Trophoblast cell (in vitro differentiated cells and primary cell): ENCODE results near the gene PPM1A.

ENCODE experiments used
- DNase-seq, 2 donors: peaks; one replicate each; pipeline ENCODE4 v3.0.0-alpha.2; 2016
- H2AFZ ChIP-seq: 2 replicates; pipeline ENCODE4 v1.6.1; 2013; ENCODE audit warnings: low read length, moderate library complexity, mild to moderate bottlenecking; ENCODE audit not compliant: insufficient read depth, poor library complexity
- H2AK5ac ChIP-seq: 2 replicates; pipeline ENCODE4 v1.6.1; 2013; ENCODE audit warnings: mild to moderate bottlenecking, low read length
- H2BK120ac ChIP-seq: 2 replicates; pipeline ENCODE4 v1.6.1; 2013; ENCODE audit warnings: low read length, mild to moderate bottlenecking, moderate library complexity; ENCODE audit not compliant: insufficient read depth, poor library complexity
- H2BK12ac ChIP-seq: 2 replicates; pipeline ENCODE4 v1.6.1; 2013; ENCODE audit warnings: mild to moderate bottlenecking, low read length, moderate library complexity
- H2BK5ac ChIP-seq: 2 replicates; pipeline ENCODE4 v1.6.1; 2013; ENCODE audit warnings: low read length, low read depth, moderate library complexity, mild to moderate bottlenecking; ENCODE audit not compliant: poor library complexity
- H3K14ac ChIP-seq: 2 replicates; pipeline ENCODE4 v1.6.1; 2013; ENCODE audit warnings: mild to moderate bottlenecking, low read length
- H3K18ac ChIP-seq: 2 replicates; pipeline ENCODE4 v1.6.1; 2013; ENCODE audit warnings: mild to moderate bottlenecking, low read length
- H3K23ac ChIP-seq: 2 replicates; pipeline ENCODE4 v1.6.1; 2013; ENCODE audit warnings: low read length
- H3K27ac ChIP-seq: 2 replicates; pipeline ENCODE4 v1.5.1; 2013; ENCODE audit warnings: low read depth, mild to moderate bottlenecking, inconsistent platforms, low read length, moderate library complexity
- H3K27me3 ChIP-seq: 2 replicates; pipeline ENCODE4 v1.6.1; 2013; ENCODE audit warnings: inconsistent platforms, mild to moderate bottlenecking, low read length, moderate library complexity; ENCODE audit not compliant: insufficient read depth
- H3K36me3 ChIP-seq, 2 experiments: 1 replicate in 1 of 2; 2 replicates in 1 of 2; pipeline ENCODE4 v1.6.1; 2013; ENCODE audit warnings: low read length in 2 of 2, mild to moderate bottlenecking in 2 of 2, moderate library complexity in 1 of 2; ENCODE audit not compliant: insufficient read depth in 2 of 2, control insufficient read depth in 1 of 2
- H3K4ac ChIP-seq: 2 replicates; pipeline ENCODE4 v1.6.1; 2013; ENCODE audit warnings: low read depth, mild to moderate bottlenecking, low read length, moderate library complexity
- H3K4me1 ChIP-seq, 2 experiments: 1 replicate in 1 of 2; 2 replicates in 1 of 2; pipeline ENCODE4 v1.6.1; 2013; ENCODE audit warnings: low read length in 2 of 2, mild to moderate bottlenecking in 2 of 2, moderate library complexity in 1 of 2; ENCODE audit not compliant: insufficient read depth in 2 of 2, control insufficient read depth in 1 of 2
- H3K4me2 ChIP-seq: 2 replicates; pipeline ENCODE4 v1.6.1; 2013; ENCODE audit warnings: inconsistent platforms, mild to moderate bottlenecking, low read length, moderate library complexity
- H3K4me3 ChIP-seq: 2 replicates; pipeline ENCODE4 v1.5.1; 2013; ENCODE audit warnings: mild to moderate bottlenecking, low read depth, low read length, inconsistent platforms
- H3K79me1 ChIP-seq: one replicate; pipeline ENCODE4 v1.6.1; 2013; ENCODE audit warnings: low read length
- H3K79me2 ChIP-seq: 2 replicates; pipeline ENCODE4 v1.6.1; 2013; ENCODE audit warnings: low read length, mild to moderate bottlenecking; ENCODE audit not compliant: control insufficient read depth, insufficient read depth, poor library complexity
- H3K9ac ChIP-seq: 2 replicates; pipeline ENCODE4 v1.6.1; 2013; ENCODE audit warnings: mild to moderate bottlenecking, low read length
- H3K9me3 ChIP-seq: 2 replicates; pipeline ENCODE4 v1.6.1; 2013; ENCODE audit warnings: low read depth, mild to moderate bottlenecking, control low read depth, inconsistent platforms, low read length; ENCODE audit not compliant: insufficient read depth
- H4K12ac ChIP-seq: 2 replicates; pipeline ENCODE4 v1.6.1; 2013; ENCODE audit warnings: low read depth, mild to moderate bottlenecking, low read length, moderate library complexity
- H4K8ac ChIP-seq: 2 replicates; pipeline ENCODE4 v1.6.1; 2013; ENCODE audit warnings: low read depth, mild to moderate bottlenecking, low read length, moderate library complexity
- H4K91ac ChIP-seq: one replicate; pipeline ENCODE4 v1.6.1; 2013; ENCODE audit warnings: low read depth, mild to moderate bottlenecking, low read length, moderate library complexity
- WGBS: extraction: QIAGEN DNeasy Blood & Tissue Kit; methylation state at CpG from one replicate; pipeline ENCODE4 v1.1.7; 2013; ENCODE audit warnings: missing lambda C conversion rate; ENCODE audit not compliant: insufficient read length, insufficient coverage; ENCODE audit errors: extremely low coverage; 5-methylcytosine and 5-hydroxymethylcytosine counted together

The PPM1A gene

GRCh38 chr14:60311417-60311816 is 62.4 kb downstream of the PPM1A start:
- peaks cover under 1% of the 10 kb centered on the region for H3K9me3 ChIP-seq

GRCh38 chr14:60313093-60313492 is 64.1 kb downstream of the PPM1A start:
- Histone ChIP-seq H2BK12ac (no peak overlapping the region), H3K4me1 (no peaks in the 10 kb centered on the region), H3K27ac (no peak overlapping the region), H3K14ac (no peak overlapping the region), H3K9ac (no peak overlapping the region), H4K91ac (no peak overlapping the region), H3K4me3 (no peak overlapping the region), H3K4ac (no peak overlapping the region), H3K27me3 (no peaks in the 10 kb centered on the region), H2BK5ac (no peak overlapping the region), H4K8ac (no peak overlapping the region), H3K36me3 (no peaks in the 10 kb centered on the region), H4K12ac (no peak overlapping the region), H3K79me1 (no peaks in the 10 kb centered on the region), H3K4me2 (no peak overlapping the region), H3K9me3 (no peaks in the 10 kb centered on the region), H2AK5ac (no peak overlapping the region), H3K23ac (no peak overlapping the region), H2AFZ (no peak overlapping the region), H3K79me2 (no peaks in the 10 kb centered on the region), H2BK120ac (no peak overlapping the region), H3K18ac (no peak overlapping the region)
- no peak for DNase-seq
- WGBS = no CpG with 5 or more reads among the region's 6 CpGs

More at GRCh38 chr14:60311417-60311816, 62.4 kb downstream of the PPM1A start:
- Histone ChIP-seq H3K9ac (no peak overlapping the region), H3K18ac (no peak overlapping the region), H3K27me3 (no peaks in the 10 kb centered on the region), H4K91ac (no peak overlapping the region), H3K27ac (no peak overlapping the region), H2BK12ac (no peak overlapping the region), H3K23ac (no peak overlapping the region), H3K79me2 (no peaks in the 10 kb centered on the region), H3K4me2 (no peak overlapping the region), H2BK120ac (no peak overlapping the region), H4K12ac (no peak overlapping the region), H2AK5ac (no peak overlapping the region), H3K4ac (no peak overlapping the region), H3K79me1 (no peaks in the 10 kb centered on the region), H3K4me3 (no peak overlapping the region), H3K14ac (no peak overlapping the region), H2BK5ac (no peak overlapping the region), H3K36me3 (no peaks in the 10 kb centered on the region), H3K4me1 (no peaks in the 10 kb centered on the region), H2AFZ (no peak overlapping the region), H4K8ac (no peak overlapping the region)
- no CpG with 5 or more reads among the region's 4 CpGs for WGBS
- no peak for DNase-seq

GRCh38 chr14:60315196-60315990 is 66.4 kb downstream of the PPM1A start:
- Histone ChIP-seq H3K4me1 (no peaks in the 10 kb centered on the region), H3K27me3 (no peaks in the 10 kb centered on the region), H3K14ac (no peak overlapping the region), H3K4me3 (no peak overlapping the region), H2AFZ (no peak overlapping the region), H2BK120ac (no peak overlapping the region), H2BK5ac (no peak overlapping the region), H3K36me3 (no peaks in the 10 kb centered on the region), H3K9me3 (no peaks in the 10 kb centered on the region), H3K79me2 (no peaks in the 10 kb centered on the region), H3K23ac (no peak overlapping the region), H3K79me1 (no peaks in the 10 kb centered on the region), H4K8ac (no peak overlapping the region), H3K27ac (no peak overlapping the region), H4K12ac (no peak overlapping the region), H2AK5ac (no peak overlapping the region), H3K9ac (no peak overlapping the region), H3K4me2 (no peak overlapping the region), H3K4ac (no peak overlapping the region), H4K91ac (no peak overlapping the region), H2BK12ac (no peak overlapping the region), H3K18ac (no peak overlapping the region)
- DNase-seq = peak; percentile 22 to 60
- WGBS = no CpG with 5 or more reads among the region's 8 CpGs

GRCh38 chr14:60317609-60318008 is 68.6 kb downstream of the PPM1A start:
- Histone ChIP-seq H3K9ac (no peak overlapping the region), H4K91ac (no peak overlapping the region), H2BK5ac (no peak overlapping the region), H2AK5ac (no peak overlapping the region), H3K4ac (no peak overlapping the region), H3K79me1 (no peaks in the 10 kb centered on the region), H3K14ac (no peak overlapping the region), H2AFZ (no peak overlapping the region), H3K18ac (no peak overlapping the region), H4K12ac (no peak overlapping the region), H3K4me3 (no peak overlapping the region), H3K79me2 (no peaks in the 10 kb centered on the region), H3K9me3 (no peaks in the 10 kb centered on the region), H3K27ac (no peak overlapping the region), H3K36me3 (no peaks in the 10 kb centered on the region), H3K4me2 (no peak overlapping the region), H3K23ac (no peak overlapping the region), H3K27me3 (no peaks in the 10 kb centered on the region), H3K4me1 (no peaks in the 10 kb centered on the region), H2BK120ac (no peak overlapping the region), H4K8ac (no peak overlapping the region), H2BK12ac (no peak overlapping the region)
- DNase-seq = no peak
- WGBS = no CpG with 5 or more reads among the region's 4 CpGs
